Duodenal mucosa (tissue), 2 donors: ENCODE results near the gene USH2A.
"Not testable (repeated sequence)": the region's sequence is repeated elsewhere in the genome, so short reads cannot be mapped to it uniquely, and the experiment has no call there.

Source experiments
- H3K27ac ChIP-seq: one replicate; pipeline ENCODE4 v1.7.0; 2013; ENCODE audit warnings: low read depth, low read length
- H3K27me3 ChIP-seq, 2 donors: one replicate each; pipeline ENCODE4 v1.7.0; 2013; ENCODE audit warnings: low read length in 2 of 2, control low read depth in 1 of 2; ENCODE audit not compliant: insufficient read depth in 2 of 2, control insufficient read depth in 1 of 2
- H3K36me3 ChIP-seq, 2 donors: one replicate each; pipeline ENCODE4 v1.7.0; 2013; ENCODE audit warnings: low read length in 2 of 2, control low read depth in 1 of 2; ENCODE audit not compliant: insufficient read depth in 2 of 2, control insufficient read depth in 1 of 2
- H3K4me1 ChIP-seq, 2 donors: one replicate each; pipeline ENCODE4 v1.7.0; 2013; ENCODE audit warnings: low read length in 2 of 2, control low read depth in 1 of 2; ENCODE audit not compliant: insufficient read depth in 2 of 2, control insufficient read depth in 1 of 2
- H3K4me3 ChIP-seq, 2 donors: one replicate each; pipeline ENCODE4 v1.7.0; 2013; ENCODE audit warnings: low read length in 2 of 2, low read depth in 1 of 2
- H3K9ac ChIP-seq, 2 donors: one replicate each; pipeline ENCODE4 v1.7.0; 2013; ENCODE audit warnings: low read length in 2 of 2, low read depth in 1 of 2
- H3K9me3 ChIP-seq, 2 donors: one replicate each; pipeline ENCODE4 v1.7.0; 2013; ENCODE audit warnings: low read length in 2 of 2, control low read depth in 1 of 2; ENCODE audit not compliant: control insufficient read depth in 1 of 2

Gene USH2A

DNA sequence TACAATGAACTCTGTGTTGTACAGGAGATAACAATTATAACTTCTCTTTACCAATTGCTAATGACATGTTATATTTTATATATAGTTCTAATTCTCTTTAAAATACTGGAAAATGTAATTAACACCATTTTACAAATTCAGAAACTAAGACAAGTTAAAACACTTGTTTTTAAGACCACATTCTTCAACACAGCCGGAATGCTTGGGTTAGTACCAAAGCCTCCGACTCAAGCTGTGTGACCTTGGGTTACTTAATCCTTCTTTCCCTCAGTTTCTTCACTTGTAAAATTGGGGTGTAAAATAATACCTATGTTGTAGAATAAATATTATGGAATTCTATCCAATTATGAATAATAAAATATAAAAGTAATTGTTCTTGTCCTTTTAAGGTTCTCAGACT, 378.7 kb downstream of the USH2A start:
- Histone ChIP-seq H3K4me3 (no peak overlapping the region), H3K9me3 (no peaks in the 10 kb centered on the region), H3K36me3 (no peaks in the 10 kb centered on the region), H3K9ac (no peak overlapping the region), H3K4me1 (no peaks in the 10 kb centered on the region), H3K27me3 (no peaks in the 10 kb centered on the region), H3K27ac (no peak overlapping the region)

DNA sequence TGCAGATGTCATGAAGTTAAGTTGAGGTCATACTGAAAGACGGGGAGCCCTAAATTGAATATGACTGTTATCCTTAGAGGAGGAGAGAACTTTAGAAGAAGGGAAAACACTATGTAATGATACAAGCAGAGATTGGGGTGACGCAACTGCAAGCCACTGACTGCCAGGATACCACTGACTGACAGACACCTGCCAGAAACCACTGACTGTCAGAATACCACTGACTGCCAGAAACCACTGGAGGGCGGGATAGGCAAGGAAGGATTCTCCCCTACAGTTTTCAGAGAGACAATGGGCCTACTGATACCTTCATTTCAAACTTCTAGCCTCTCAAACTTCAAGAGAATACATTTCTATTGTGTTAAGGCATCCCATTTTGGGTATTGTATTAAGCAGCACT, 388.7 kb downstream of the USH2A start:
- no peak overlapping the region for H3K9ac ChIP-seq
- no peak overlapping the region for H3K27ac ChIP-seq
- H3K27me3 ChIP-seq: no peaks in the 10 kb centered on the region
- no peaks in the 10 kb centered on the region for H3K9me3 ChIP-seq
- H3K36me3 ChIP-seq: no peaks in the 10 kb centered on the region
- H3K4me1 ChIP-seq: no peaks in the 10 kb centered on the region
- no peak overlapping the region for H3K4me3 ChIP-seq

DNA sequence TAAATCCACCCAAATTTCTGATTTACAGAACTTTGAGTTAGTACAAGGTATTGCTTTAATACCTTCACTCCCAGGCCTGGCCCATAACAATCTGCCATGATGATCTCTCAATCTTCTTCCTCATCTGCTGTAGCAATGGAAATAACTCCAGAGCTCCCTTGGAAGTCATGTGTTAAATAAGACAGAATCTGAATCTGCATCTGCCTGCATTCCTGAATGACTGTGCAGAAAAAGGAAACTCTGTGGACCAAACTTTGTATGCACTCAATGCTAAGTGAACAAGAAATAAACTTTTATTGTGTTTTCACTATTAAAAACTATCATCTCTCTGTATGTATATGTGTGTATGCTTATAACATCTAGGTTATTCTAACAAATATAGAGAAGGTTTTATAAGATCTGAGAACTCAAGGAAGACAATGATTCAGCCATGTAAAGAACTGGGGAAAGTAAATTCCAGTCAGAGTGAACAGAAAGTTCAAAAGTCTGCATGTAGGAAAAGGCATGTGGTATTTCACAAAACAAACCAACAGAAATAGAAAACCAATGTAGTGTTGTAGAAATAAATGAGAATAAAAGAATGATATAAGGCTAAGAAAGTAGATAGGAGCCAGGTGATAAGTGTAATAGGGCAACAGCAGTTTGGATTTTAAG, 390.2 kb downstream of the USH2A start:
- Histone ChIP-seq H3K9ac (no peak overlapping the region), H3K27me3 (no peaks in the 10 kb centered on the region), H3K27ac (no peak overlapping the region), H3K4me1 (no peaks in the 10 kb centered on the region), H3K4me3 (no peak overlapping the region), H3K36me3 (no peaks in the 10 kb centered on the region), H3K9me3 (no peaks in the 10 kb centered on the region)

DNA sequence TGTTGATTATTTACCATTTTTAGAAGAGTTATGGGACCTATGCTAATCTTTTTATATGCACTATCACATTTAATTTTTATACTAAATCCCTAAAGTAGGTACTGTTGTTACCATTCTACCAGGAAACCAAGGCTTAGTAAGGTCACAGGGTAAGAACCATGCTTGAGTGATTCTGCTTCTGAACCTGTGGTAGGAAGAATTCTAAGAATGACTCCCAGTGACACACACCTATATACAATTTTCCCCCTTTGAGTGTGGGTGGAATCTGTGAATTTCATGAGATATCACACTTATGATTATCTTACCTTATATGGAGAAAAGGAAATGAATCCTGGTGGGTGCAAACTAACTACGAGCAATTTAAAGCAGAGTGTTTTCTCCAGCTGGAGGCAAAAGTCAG, 391.0 kb downstream of the USH2A start:
- Histone ChIP-seq H3K4me3 (no peak overlapping the region), H3K9me3 (no peaks in the 10 kb centered on the region), H3K27ac (no peak overlapping the region), H3K9ac (no peak overlapping the region), H3K4me1 (no peaks in the 10 kb centered on the region), H3K27me3 (no peaks in the 10 kb centered on the region), H3K36me3 (no peaks in the 10 kb centered on the region)

DNA sequence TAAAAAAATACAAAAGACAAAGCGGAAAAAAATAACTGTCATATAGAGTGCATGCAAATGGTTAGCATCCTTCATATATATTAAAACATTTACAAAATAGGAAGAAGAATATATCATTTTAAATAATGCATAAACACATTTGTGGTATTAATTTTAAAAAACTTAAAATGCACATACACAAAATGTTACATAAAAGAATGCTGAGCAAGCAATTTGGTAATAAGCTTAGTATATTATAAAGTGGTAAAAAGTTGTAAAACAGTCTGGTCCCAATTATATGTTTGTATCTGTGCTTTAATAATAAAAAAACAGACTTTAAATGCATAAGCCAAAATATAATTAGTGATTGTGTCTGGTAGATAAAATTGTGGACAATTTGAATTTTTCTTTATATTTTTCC, 394.6 kb downstream of the USH2A start:
- H3K4me1 ChIP-seq: no peaks in the 10 kb centered on the region
- H3K27ac ChIP-seq: no peak overlapping the region
- H3K9me3 ChIP-seq: no peaks in the 10 kb centered on the region
- no peaks in the 10 kb centered on the region for H3K27me3 ChIP-seq
- H3K4me3 ChIP-seq: no peak overlapping the region
- no peaks in the 10 kb centered on the region for H3K36me3 ChIP-seq
- H3K9ac ChIP-seq: no peak overlapping the region

DNA sequence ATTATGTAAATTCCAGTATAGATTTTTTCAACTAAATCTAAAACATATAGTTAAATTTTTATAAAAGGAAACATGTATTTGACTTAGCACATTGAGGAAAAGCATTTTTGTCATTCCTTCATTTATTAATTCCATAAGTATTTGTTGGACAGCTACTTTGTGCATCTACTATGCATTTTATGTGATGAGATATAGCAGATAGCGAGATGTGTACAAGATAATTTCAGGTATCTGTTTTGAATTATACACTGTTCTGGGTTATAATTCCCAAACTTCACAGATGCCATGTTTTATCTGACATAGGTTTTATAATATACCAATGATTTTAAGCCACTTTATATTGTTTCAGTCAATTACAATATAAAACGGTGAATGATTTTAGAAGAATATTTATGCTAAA, 398.7 kb downstream of the USH2A start:
- H3K27me3 ChIP-seq: no peaks in the 10 kb centered on the region
- H3K4me3 ChIP-seq: no peak overlapping the region
- no peaks in the 10 kb centered on the region for H3K4me1 ChIP-seq
- H3K9ac ChIP-seq: no peak overlapping the region
- H3K9me3 ChIP-seq: no peaks in the 10 kb centered on the region
- no peak overlapping the region for H3K27ac ChIP-seq
- H3K36me3 ChIP-seq: no peaks in the 10 kb centered on the region

DNA sequence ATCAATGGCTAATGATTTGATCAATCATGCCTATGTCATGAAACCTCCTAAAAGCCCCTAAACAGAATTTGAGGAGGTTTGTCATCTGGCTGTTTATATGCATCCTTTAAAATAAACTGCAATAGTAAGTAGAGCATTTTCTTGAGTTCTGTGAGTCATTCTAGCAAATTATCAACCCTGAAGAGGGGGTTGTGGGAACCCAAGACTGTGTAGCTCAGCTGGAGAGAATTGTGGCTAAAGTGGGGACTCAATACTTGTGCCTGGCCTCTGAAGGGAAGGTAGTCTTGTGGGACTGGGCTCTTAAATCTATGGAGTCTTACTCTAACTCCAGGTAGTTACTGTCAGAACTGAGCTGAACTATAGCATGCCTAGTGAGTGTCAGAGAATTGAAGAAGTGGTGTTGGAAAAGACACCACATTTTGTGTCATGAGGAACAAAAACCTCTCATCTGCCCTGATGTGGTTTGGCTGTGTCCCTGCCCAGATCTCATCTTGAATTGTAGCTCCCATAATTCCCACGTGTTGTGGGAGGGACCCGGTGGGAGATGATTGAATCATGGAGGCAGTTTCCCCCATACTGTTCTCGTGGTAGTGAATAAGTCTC, 402.4 kb downstream of the USH2A start:
- no peak overlapping the region for H3K27ac ChIP-seq
- H3K4me1 ChIP-seq: no peaks in the 10 kb centered on the region
- H3K9me3 ChIP-seq: no peaks in the 10 kb centered on the region
- no peaks in the 10 kb centered on the region for H3K36me3 ChIP-seq
- no peak overlapping the region for H3K9ac ChIP-seq
- H3K4me3 ChIP-seq: no peak overlapping the region
- no peaks in the 10 kb centered on the region for H3K27me3 ChIP-seq

DNA sequence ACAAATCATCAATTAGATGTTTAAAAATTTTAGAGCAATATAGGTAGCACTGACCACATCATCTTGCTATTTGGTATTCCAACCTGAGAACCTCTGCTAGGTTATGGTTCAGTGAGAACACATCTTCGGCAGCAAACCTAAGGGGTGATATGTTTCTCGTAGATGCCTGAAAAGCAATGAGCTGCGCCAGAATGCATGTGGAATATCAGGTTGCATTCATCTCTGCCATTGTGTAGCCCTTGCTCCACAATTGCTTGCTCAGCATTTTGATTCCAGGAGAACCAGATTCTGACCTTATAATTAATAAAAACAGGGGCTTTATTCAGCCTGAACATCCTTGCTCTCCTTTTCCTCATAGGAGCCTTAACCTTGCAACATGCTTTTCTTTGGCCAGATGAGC, 408.1 kb downstream of the USH2A start:
- Histone ChIP-seq H3K36me3 (no peaks in the 10 kb centered on the region), H3K4me1 (no peaks in the 10 kb centered on the region), H3K27me3 (no peaks in the 10 kb centered on the region), H3K4me3 (no peak overlapping the region), H3K9ac (no peak overlapping the region), H3K9me3 (no peaks in the 10 kb centered on the region), H3K27ac (no peak overlapping the region)

DNA sequence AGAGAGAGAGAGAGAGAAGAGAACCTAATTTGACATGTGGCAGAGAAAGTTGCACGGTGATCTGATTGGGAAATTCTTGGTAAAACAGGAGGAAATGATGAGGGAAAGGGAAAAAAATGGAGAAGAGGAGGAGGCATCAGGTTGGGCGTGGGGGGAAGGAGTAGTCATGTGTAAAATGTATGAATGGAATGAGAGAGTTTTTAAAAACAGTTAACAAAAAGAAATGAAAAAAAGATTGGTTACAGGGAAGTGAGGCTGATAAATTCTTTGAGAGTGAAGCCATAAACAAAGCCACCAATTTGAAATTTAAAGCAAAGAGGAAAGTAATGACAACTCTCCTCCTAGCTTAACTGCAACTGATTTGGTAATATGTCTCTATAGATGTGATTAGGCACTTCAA, 409.2 kb downstream of the USH2A start:
- Histone ChIP-seq H3K4me1 (no peaks in the 10 kb centered on the region), H3K27ac (no peak overlapping the region), H3K27me3 (no peaks in the 10 kb centered on the region), H3K36me3 (no peaks in the 10 kb centered on the region), H3K4me3 (no peak overlapping the region), H3K9me3 (no peaks in the 10 kb centered on the region), H3K9ac (no peak overlapping the region)

DNA sequence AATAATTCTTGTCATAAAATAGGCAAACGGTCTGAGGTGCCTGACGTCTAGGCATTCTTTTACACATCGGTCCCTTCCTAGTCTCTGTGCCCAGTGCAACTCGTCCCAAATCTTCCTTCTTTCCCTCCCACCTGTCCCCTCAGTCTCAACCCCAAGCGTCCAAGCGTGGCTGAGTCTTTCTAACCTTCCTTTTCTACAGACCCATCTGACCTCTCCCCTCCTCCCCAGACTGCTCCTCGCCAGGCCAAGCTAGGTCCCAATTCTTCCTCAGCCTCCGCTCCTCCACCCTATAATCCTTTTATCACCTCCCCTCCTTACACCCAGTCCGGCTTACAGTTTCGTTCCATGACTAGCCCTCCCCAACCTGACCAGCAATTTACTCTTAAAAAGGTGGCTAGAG, 413.8 kb downstream of the USH2A start:
- H3K4me3 ChIP-seq, H3K36me3 ChIP-seq, H3K9me3 ChIP-seq, H3K27ac ChIP-seq, H3K27me3 ChIP-seq, H3K4me1 ChIP-seq, H3K9ac ChIP-seq: not testable (repeated sequence)
